HG02852 (cell line): ENCODE results near the gene GCLC.
A peak's percentile ranks its signal among the peaks of the same experiment; 100 is the strongest.

Source experiments
- ATAC-seq: cut with Tn5 transposase; IDR thresholded peaks from one replicate; pipeline ENCODE4 v1.9.1; 2021; ENCODE audit warnings: mild to moderate bottlenecking, moderate library complexity; ENCODE audit not compliant: unreplicated experiment

Gene GCLC

GRCh38 chr6:53461041-53461656 lies 83.8 kb downstream of the GCLC start:
- ATAC-seq, result peak; percentile 70

- ATAC-seq, result no peak
These were observed 86.6 kb downstream of the GCLC start for GRCh38 chr6:53458105-53458866.

GRCh38 chr6:53456809-53457208 lies 88.1 kb downstream of the GCLC start:
- no peak for ATAC-seq

DNA sequence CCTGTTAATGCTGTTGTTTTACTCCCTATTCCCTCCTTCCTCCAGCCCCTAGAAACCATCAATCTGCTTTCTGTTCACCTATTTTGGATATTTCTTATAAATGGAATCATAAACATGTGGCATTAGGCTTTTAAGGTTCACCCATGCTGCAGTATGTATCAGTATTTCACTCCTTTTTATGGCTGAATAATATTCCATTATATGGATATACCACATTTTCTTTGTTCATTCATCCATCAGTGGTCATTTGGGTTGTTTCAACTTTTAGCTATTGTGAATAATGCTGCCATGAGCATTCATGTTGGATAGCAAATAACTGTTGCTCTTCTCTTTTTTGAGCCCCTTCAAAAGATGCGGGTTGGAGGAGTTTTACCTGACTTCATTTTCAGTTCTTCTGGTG lies 89.2 kb downstream of the GCLC start:
- no peak for ATAC-seq

DNA sequence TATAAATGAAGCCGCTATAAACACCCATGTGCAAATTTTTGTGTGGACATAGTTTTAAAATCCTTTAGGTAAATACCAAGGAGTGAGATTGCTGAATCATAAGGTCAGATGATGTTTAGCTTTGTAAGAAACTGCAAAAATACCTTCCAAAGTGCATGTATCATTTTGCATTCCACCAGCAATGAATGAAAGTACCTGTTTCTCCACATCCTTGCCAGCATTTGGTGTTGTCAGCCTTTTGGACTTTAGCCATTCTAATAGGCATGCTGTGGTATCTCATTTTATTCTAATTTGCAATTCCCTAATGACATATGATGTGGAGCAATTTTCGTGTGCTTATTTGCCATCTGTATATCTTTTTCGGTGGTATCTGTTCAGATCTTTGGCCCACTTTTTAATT lies 93.7 kb downstream of the GCLC start:
- no peak for ATAC-seq

DNA sequence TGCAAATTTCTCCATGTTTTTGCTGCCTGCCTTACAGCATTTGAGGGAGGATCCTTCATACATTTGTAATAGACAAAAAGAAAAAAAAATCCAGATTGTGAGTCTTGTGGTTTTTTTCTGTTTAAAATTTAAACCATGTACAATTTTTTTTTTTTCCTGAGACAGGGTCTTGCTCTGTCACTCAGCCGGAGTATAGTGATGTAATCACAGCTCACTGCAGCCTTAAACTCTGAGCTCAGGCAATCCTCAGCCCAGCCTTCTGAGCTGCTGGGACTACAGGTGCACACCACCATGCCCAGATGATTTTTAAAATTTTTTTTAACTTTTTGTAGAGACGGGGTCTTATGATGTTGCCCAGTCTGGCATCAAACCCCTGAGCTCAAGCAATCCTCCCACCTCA lies 97.0 kb downstream of the GCLC start:
- no peak for ATAC-seq
